NCI-H2029 treated with DMSO at 0.1 percent for 48 hours (cell line): ENCODE results near the gene BLTP1.

Experiments
- DNase-seq: peaks from one replicate; lab custom pipeline; 2025; lab: John Stamatoyannopoulos, UW

BLTP1 gene

DNA sequence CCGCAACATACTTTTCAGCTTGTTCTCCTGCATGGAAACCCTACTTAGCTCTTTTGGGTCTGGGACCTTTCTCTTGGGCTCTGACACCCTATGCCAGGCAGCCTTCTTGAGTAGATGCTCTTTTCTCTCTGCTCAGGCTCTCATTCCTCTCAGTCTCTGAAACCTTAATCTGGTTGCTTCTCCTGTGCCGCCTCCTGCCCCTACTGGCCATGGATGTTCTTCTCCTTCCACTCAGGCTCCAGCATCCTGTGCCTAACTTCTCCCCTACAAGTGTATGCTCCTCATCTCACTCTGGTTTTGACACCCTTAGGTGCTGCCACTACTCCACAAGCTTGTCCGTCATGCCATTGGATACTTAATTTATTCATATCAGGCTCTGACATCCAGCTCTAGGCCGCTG, 15.2 kb downstream of the BLTP1 start:
- no peak for DNase-seq

DNA sequence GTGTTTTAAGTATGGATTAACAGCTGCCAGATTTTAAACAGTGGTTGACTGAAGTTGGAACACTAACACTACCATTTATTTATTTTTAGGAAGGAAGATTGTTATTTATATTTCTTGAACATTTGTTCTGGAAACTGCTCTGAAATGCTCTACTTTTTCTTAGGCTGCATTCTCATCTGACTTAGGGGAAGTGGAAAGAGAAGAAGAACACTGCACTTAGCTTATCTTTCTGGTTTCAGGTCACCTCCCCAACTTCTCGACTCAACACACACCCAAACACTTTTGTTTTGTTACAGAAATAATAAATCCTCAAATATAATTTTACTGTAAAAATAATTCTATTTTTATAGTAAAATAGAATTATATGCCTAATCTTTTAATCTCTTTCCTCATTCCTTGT, 18.6 kb downstream of the BLTP1 start:
- DNase-seq: no peak

DNA sequence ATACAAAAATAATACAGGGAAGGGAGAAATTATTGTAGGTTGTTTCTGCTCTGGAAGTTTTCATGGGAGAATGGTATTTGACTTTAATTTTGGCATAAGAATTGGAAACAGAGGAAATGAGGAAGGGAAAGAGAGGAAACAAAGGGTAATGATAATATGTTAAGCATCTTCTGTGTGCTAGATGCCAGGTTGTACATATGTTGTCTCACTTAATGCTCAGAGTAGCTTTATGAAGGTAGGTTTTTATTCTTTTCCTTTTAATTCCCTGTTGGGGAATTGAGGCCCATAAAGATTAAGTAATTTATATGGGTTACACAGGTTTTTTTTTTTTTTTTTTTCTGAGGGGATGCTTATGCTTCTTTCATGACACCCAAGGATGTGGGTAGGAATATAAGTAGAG, 19.2 kb downstream of the BLTP1 start:
- DNase-seq: no peak

DNA sequence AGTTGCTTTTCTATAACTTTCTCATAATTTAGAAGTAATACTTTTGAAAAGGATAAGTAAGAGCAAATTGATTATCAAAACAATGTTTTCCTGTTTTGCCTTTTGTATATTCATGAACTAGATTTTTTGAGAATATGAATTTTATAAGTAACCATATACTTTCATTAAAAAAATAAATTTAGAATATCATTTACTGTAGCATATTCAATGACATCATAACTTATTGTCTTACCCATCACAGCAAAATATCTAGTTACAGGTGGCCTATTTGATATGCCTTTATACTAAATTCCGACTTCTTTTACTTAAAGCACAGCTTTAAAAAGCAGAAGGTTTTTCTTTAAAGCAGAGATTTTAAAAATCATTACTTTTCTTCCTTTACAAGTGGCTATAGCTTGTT, 20.1 kb downstream of the BLTP1 start:
- no peak for DNase-seq

DNA sequence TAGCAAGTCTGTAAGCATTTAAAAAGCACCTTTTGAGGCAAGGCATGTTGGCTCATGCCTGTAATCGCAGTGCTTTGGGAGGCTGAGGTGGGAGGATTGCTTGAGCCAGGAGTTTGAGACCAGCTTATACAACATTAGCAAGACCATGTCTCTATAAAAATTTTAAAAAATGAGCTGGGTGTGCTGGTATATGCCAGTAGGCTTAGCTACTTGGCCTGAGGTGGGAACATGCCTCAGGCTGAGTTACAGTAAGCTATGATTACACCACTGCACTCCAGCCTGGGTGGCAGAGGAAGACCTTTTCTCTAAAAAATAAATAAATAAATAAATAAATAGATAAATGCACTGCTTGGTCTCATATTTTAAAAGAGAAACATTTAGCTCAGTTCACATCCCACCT, 26.8 kb downstream of the BLTP1 start:
- no peak for DNase-seq

DNA sequence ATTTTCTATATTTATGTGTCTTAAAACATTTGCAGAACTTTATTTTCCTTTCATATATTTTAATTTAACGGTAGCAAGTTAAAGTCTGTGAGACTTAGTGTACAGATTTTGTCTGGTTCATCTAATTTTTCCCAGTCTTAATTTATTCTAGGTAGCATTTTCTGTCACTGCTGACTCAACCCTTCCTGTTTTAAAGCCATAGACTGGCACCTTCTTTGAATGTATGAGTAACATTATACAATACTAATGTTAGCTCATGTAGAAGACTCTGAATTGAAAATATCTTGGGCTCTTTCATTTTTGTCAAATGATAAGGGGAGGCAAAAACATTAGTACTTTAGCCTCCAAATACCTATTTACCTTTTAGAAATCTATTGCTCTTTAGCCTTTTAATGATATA, 43.6 kb downstream of the BLTP1 start:
- DNase-seq: no peak
